Stimulated activated CD8-positive, alpha-beta memory T cell treated with anti-CD3 and anti-CD28 coated beads, Interleukin-12 subunit alpha, Interleukin-12 subunit beta, amount 100 ng/mL, for 1 hour (primary cell): ENCODE data around the gene OR2J3.
"Not testable (repeated sequence)": the region's sequence is repeated elsewhere in the genome, so short reads cannot be mapped to it uniquely, and the experiment has no call there.

Experiments used
- DNase-seq: peaks from one replicate; pipeline ENCODE4 v3.0.0-alpha.2; 2020; ENCODE audit warnings: low read depth

Gene OR2J3

DNA sequence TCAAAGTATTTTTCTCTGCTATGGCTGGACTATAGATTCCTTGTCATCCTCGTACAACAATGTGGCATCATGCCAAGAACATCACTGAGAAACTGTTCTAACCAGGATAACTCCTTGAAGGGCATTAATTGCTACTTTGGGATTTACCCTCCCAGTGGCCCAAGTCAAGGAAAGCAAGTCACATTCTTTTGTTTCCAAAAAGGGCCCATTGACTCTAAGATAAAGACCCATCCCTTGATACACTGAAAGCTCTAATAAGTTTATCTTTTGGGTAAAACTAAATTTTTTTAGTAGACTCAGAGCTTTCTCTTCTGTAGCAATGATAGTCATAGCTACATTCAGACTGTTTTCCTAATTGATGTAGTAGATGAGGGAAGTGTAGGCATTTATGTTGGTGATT is at the start of gene OR2J3:
Gene OR2J3 (plus strand): TSS at position 301 of the 400 bp plus-strand sequence. CDS start 3,833 bp downstream, outside the sequence.
- no peak for DNase-seq

DNA sequence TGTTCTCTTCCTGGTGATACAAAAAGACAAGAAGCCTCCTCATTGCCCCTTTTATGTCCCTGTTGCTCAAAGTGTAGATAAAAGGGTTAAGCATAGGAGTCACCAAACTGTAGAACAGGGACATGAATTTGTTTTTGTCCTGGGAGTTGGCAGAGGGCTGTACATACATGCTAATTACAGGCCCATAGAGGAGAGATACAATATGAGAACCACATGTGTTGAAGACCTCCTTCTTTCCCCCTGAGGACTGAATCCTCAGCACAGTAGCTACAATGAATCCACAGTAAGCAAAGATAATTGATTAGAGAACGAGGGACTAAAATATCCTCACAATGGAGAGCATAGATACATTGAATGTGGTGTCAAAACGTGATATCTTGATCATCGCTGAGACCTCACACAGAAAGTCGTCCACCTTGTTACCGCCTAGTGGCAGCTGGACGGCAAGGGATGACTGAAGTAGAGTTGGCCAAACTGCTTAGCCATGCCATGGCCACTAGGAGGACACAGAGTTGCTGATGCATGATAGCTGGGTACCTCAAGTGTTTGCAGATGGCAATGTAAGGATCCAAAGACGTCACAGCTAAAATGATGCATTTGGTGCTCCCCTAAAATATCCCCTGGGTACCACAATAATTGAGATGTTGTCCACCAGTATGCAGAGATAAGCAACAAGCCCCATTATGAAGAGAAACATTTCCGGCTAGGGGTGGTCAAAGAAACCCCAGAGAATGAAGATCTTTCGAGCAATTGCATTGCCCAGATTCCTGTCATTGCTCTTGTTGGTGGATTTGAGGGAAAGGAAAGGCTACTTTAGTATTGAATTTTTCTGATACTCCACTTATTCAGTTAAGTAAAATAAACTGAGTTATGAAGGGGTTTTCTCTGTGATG is 35.8 kb upstream of the OR2J3 start:
- DNase-seq, result no peak

DNA sequence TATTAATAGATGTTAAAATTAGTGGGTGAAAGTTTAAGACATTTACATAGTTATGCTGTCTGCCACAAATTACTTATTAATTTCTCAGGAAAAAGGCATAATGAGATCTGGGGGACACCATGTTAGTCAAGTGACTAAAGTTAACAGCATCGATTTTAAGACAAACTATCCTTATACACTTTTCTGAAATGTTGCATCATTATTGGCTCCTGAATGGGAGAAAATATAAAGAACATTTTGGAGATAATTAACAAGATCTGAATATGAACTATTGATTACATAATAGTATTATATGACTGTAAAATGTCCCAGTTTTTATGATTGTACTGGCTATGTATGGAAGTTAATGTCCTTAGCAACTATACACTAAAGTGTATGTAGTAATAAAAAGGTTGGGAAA is 28.7 kb upstream of the OR2J3 start:
- DNase-seq, result no peak

DNA sequence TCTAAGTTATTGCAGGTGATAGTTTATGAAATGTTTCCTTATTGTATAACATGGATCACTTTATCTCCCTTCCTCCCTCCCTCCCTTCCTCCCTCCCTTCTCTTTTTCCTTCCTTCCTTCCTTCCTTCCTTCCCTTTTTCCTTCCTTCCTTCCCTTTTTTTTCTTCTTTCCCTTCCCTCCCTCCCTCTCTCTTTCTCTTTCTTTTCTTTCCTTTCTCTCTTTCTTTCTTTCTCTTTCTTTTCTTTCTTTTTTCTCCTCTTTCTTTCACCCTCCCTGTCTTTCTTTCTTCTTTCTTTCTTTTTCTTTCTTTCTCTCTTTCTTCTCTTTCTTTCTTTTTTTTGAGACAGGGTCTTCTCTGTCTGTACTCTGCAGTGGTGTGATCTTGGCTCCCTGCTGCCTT is 26.5 kb upstream of the OR2J3 start:
- no peak for DNase-seq

DNA sequence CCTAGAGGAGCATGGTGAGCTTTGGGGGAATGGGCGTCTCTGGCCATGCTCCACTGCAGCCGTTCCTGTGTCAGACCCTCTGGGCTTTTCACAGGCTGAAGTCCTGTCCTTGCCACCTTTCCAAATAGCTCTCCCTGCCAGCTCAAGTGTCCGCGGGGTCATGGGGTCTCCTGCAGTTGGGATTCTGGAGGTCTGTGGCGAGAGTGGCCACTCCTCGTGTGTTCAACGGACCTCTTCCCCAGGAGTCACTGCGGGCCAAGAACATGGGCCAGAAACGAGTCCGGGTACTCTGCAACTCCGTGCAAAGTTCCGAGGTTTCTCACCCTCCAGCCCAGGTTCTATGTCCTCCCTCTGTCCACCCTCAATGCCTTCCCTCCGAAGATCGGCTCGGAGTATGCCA is 25.4 kb upstream of the OR2J3 start:
- DNase-seq, result no peak

DNA sequence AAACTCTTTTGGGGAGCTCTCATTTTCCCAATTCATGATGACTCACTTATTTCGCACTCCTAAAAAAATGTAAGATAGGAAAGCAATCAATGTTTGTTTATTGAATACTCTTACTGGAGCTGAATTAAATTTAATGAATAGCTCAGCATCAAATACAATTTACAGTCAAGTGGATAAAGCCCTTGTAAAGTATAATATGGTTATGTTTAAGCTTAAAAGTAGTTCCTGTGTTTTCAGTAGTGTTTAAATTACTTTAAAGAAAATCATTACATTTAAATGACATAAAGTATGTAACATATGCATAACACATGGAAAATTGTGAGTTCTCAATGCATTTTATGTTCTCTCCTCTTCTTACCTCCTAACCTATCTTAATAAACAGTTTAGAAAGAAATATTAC is 20.6 kb upstream of the OR2J3 start, which contains the start of gene OR2B3:
Gene OR2B3 (minus strand): TSS at position 101 of the 400 bp plus-strand sequence. CDS start 65 bp downstream, at position 36.
- no peak for DNase-seq

DNA sequence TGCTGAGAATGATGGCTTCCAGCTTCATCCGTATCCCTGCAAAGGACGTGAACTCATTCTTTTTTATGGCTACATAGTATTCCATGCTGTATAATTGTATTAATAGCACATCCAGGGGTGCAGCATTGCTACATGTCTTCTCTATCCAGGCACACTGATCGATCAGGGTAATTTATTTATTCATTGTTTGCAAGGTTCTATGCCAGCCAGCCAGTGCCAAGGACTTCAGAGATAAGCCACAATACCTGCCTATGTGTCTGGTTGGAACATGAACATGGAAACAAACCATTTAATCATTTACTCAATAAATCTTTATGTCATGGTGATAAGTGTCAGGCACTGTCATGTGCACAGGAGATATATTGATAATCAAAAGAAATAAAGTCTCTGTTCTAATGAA is 14.9 kb upstream of the OR2J3 start:
- DNase-seq, result no peak

DNA sequence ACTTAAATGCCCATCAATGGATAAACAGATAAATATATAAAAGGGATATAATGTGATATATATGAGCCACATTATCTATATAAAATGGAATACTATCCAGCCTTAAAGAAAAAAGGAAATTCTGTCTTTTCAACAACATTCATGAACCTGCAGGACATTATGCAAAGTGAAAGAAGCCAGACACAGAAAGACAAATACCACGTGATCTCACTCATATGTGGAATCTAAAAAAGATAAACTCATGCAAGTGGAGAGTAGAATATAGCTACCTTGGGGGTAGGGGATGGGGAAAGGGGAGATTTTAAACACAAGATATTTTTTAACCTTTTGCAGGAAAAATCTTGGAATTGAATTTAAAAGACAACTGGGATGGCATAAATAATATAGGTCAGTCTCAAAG is 10.1 kb upstream of the OR2J3 start:
- DNase-seq, result no peak

DNA sequence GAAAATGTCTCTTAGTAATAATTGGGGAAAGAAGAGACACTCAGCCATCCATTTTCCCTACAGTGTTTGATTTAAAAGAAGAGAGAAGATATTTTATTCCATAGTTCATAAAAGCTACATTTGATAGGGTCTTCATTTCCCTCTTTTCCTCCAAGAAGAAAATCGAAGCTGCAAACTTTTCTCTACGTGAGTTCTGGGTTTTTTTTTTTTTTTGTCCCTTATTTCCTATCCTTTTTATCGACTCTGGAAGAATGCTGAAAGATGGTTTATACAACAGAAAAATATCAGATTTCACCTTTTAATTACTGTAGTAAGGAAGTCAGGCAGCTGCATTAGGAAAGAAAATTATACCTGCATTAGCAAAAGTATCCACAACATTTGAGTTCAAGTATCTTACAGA is 8.7 kb upstream of the OR2J3 start, which contains the start of gene OR2J1:
Gene OR2J1 (plus strand): TSS at position 301 of the 400 bp plus-strand sequence. CDS start 1,453 bp downstream, outside the sequence.
- no peak for DNase-seq

DNA sequence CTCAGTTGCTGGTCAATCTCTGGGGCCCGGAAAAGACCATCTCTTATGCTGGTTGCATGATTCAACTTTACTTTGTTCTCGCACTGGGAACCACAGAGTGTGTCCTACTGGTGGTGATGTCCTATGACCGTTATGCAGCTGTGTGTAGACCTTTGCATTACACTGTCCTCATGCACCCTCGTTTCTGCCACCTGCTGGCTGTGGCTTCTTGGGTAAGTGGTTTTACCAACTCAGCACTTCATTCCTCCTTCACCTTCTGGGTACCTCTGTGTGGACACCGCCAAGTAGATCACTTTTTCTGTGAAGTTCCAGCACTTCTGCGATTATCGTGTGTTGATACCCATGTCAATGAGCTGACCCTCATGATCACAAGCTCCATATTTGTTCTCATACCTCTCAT is 4.3 kb downstream of the OR2J3 start:
- no peak for DNase-seq

DNA sequence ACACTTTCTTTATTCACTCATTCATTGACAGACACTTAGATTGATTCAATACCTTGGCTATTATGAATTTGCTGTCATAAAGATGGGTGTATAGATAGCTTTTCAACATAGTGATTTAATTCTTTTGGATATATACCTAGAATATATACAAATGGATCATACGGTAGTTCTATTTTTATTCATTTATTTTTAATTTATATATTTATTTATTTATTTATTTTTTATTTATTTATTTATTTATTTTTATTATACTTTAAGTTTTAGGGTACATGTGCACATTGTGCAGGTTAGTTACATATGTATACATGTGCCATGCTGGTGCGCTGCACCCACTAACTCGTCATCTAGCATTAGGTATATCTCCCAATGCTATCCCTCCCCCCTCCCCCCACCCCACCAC is 7.1 kb downstream of the OR2J3 start:
- not testable (repeated sequence) for DNase-seq

DNA sequence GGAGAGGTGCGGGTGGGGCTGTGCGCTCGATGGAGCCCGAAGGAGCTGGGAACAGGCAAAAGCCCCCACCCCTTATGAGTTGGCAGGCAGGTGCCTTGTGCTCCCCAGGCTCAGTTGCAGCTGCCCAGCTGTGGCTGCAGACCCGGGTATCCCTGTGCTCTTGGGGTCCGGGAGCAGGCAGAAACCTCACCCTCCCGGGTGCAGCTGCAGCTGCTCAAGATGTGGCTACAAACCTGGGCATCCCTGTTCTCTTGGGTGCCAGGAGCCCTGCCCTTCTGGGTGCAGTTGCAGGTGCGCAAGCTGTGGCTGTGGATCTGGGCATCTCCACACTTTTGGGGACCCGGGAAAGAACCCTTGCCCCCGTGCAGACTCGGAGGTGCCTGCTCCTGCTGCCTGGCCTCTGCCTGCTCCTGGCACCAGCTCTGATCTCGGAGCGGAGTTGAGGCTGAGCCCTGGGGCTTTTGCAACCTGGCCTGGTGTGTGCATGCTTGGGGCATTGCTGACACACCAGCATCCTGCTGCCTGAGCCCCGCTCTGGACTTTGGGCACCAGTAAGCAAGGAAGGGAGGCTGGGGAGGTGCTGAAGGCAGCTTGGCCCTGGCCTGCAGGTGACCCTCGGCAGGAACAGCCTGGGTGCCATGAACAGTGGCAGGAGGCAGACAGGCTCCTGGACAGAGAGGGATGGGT is 21.6 kb downstream of the OR2J3 start:
- no peak for DNase-seq

DNA sequence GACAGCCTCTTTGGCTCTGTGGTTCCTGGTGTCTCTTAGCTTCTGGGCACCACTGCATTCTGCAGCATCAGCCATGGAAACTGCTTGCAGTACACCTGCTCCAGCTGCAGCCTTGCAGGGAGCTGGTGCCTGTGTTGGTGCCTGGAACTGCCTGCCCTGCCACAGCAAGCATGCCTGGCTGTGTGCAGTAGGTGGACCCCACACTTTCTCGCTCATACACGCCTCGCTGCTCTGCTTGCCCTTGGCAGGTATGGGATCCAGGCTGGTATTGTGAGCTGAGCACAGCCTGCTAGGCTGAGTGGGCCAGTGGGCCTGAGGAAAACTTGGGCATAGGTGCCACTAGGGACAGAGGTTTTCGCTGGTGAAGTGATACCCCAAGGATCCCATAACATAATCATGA is 22.8 kb downstream of the OR2J3 start:
- DNase-seq, result no peak

DNA sequence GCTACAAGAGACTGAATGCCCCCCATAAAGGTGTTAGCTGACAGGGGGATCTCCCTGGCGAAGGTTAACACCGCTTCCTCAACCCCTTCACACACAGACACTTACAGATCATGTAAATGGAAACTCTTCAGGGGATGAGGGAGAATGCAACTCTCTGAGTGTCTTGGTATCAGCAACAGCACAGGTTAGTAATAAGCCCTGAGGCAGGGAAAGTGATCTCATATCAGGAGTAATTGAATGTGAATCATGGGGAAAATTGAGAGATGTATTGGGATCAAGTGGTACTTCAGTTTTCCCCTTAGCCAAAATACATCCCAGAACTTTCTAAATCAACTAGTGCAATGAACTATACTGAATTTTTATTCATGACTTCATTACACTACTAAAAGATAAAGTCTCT is 23.8 kb downstream of the OR2J3 start:
- DNase-seq, result no peak

DNA sequence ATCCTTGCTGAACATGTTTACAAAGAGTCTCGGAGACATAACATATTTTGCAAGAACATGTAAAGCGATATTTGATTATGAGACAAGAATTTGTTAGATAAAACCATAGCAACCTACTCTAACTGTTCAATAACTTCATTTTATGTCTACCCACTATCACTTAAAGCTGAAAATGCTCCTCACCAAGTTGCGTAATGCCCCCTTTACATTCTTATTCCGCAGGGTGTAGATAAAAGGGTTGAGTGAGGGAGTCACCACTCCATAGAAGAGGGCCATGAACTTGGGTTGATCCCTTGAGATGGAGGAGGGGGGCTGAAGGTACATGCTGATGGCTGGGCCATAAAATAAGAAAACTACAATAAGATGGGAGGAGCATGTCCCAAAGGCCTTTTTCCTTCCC is 29.9 kb downstream of the OR2J3 start:
- DNase-seq, result no peak

DNA sequence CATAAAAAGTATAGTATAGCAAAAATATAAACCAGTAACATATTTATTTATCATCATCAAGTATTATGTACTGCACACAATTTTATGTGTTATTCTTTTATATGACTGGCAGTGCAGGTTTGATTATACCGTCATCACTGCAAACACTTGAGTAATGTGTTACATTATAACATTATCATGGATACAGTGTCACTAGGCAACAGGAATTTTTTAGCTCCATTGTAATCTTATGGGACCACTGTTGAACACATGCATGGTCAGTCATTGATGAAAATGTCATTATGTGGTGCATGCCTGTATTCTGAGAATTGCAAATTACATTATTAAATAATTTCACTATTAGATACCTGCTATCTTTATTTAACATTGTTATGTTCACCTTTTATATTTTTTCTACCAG is 33.7 kb downstream of the OR2J3 start:
- no peak for DNase-seq

DNA sequence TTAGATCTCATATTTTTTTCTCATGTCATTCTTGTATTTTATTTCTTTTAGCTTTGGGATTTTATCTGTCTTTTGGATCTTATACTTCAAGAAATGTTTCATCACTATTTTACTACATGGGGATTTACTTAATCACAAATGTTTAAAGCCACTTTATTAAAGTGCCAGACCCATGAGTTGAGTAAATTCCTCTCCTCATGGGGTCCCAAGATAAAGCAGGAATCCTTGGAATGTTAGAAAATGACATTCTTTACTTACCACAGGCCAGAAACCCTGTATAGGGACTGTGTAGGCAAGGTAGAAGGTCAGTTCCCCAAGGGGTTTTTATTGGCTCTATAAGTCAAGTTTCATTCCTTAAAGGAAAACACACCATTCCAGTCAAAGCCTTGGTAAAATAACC is 34.5 kb downstream of the OR2J3 start:
- no peak for DNase-seq

DNA sequence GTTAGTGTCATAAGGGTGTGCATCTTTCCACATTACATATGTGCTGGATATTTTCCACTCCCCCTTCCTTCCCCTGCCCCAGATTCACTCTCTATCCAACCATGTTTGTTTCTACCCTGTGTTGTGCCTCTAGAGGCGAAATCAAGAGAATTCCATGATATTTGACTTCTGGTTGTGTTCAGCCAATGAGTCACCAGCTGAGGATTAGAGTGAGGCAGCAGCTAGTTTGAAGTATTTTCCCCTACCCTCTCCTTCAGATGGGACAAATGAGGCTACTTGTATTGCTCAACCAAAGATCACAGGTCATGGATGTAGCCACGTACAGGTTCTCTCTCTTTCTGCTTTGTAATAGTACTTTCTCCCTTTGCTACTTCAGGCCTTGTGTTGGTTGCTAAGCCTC is 38.3 kb downstream of the OR2J3 start:
- DNase-seq, result no peak

DNA sequence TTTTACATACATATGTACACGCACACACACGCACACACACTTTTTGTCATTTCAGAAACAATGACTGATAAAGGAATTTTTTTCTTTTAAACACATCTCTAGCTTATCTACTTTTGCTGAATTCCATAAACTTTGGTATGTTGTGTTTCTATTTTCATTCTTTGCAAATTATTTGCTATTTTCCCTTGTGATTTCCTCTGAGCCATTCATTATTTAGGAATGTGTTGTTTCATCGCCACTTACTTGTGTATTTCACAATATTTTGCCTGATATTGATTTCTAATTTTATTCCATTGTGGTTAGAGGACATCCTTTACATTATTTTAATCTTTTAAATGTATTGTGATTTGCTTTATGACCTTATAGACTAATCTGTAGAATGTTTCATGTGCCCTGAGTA is 39.2 kb downstream of the OR2J3 start:
- no peak for DNase-seq

DNA sequence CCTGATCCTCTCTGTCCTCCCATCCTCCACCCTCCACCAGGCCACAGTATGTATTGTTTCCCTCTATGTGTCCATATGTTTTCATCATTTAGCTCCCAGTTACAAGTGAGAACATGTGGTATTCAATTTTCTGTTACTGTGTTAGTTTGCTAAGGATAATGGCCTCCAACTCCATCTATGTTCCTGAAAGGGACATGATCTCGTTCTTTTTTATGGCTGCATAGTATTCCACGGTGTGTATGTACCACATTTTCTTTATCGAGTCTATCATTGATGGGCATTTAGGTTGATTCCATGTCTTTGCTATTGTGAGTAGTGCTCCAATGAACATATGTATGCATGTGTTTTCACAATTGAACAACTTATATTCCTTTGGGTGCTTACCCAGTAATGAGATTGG is 41.6 kb downstream of the OR2J3 start:
- DNase-seq, result not testable (repeated sequence)

DNA sequence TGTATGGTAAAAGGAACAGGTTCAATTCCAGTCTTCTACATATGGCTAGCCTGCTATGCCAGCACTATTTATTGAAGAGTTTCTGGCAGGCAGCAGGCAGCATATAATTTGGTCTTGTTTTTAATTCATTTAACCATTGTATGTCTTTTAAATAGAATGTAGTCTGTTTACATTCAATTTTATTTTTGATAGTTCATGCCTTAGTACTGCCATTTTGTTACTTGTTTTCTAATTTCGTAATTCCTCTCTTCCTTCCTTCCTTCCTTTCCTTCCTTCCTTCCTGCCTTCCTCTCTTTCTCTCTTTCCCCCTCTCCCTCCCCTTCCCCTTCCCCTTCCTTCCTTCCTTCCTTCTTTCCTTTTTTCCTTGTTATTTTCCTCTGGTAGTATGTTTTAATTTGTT is 45.2 kb downstream of the OR2J3 start:
- DNase-seq, result no peak

DNA sequence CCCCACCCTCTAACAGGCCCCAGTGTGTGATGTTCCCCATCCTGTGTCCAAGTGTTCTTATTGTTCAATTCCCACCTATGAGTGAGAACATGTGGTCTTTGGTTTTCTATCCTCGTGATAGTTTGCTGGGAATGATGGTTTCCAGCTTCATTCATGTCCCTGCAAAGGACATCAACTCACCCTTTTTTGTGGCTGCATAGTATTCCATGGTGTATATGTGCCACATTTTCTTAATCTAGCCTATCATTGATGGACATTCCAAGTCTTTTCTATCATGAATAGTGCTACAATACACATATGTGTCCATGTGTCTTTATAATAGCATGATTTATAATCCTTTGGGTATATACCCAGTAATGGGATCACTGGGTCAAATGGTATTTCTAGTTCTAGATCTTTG is 47.3 kb downstream of the OR2J3 start:
- not testable (repeated sequence) for DNase-seq

DNA sequence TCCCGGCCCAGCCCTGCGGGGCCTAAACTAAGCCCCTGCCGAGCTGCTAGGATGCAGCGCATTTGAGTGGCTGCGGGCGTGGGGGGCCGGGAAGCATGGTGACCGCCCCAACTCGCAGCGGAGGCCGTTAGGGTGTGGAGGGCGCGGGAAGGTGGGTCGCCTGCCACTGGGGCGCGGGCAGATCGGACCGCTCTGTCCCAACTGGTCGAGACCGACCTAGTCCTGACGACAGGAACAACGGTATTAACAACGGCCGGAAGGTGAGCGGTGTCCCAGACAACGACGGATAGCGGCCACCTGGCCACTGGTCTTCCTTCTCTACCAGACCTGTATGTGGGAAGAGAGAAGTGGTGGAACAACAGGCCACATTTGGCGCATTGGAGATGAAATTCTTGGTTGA is 52.1 kb downstream of the OR2J3 start:
- not testable (repeated sequence) for DNase-seq
